G401.6 (cell line): ENCODE measurements around the gene HIRA.

Source experiments
- FAIRE-seq: peaks from 2 replicates; lab custom pipeline; 2012; peaks lifted over from hg19 to GRCh38; lab: Jason Lieb, UNC

Gene HIRA

DNA sequence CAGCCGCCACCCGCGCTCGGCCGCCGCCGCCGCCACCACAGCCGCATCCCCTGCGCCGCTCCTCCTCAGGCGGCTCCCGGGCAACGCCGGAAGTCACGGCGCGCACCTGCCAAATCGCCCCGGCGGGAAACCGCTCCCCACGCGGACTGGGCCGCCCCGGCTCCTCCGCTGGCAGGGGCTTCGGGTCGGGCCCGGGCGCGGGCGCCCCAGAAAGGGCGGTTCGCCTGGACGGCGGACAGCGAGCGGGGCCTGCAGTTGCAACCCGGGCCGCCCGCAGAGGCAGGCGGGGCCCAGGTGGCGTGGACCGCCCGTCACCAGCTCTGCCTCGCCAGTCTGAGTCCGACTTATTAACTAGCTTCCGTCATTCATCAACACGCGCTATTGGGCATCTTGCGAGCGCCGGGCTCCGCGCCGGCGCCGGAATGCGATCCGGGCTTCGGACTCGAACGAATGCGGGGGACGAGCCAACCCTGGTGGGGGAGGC, at the start of gene HIRA:
TSS of gene HIRA (minus strand) at position 85 of the 484 bp plus-strand sequence. CDS start 257 bp downstream, outside the sequence.
- no peak for FAIRE-seq

DNA sequence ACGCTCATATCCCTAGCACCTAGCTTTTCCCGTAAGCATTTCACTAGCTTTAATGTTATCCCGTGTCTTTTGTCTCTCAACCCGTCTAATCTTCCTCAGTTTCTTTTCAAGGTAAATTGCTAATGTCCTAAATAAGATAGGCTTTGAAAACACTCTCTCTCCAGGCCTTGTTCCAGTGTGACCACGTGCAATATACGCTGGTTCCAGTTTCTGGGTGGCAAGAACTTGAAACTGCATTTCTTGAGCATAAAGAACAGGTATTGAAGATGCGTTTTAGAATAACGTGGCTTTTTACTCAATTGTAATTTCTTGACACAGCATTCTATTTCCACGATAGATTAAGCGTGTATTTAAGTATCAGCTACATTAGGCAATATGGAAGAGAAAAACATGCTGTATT, 49.3 kb upstream of the HIRA start:
- no peak for FAIRE-seq

- no peak for FAIRE-seq
Measured at GRCh38 chr22:19480173-19480568, 48.6 kb upstream of the HIRA start.

DNA sequence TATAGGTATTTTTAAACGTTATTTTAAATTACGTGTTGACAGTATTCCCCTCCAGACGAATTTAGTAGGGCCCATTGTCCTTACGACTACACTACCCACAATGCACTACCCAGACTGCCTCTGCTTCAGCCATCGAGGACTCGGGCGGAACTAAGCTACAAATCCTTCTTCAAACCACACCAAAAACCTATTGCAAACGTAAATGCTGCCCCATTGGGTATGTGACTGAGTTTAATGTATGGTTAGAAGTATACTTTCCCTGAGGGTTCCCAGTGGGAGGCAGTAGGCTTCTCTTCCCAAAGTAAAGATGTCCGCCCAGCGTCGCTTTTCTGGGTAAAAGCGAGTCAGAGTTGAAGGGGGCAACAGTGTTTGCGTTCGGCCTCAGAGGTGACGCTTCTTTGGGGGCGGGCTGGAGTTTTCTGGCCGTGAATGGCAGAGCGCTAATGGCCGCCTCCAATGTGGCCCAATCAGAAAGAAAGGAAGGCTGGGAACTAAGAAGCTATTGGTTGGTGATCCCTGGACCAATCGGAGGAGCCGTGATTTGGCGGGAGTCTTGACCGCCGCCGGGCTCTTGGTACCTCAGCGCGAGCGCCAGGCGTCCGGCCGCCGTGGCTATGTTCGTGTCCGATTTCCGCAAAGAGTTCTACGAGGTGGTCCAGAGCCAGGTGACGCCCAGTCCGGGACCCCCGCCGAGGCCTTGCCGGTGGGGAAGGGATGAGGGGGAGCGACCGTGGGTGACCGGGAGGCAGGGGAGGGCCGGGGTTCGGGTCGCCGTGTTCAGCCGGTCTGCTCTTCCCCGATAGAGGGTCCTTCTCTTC, 48.0 kb upstream of the HIRA start, which contains the start of gene CDC45:
TSS of gene CDC45 (plus strand) at position 566 of the 818 bp plus-strand sequence. CDS start at position 615, 49 bp downstream.
- FAIRE-seq = peak; percentile 98

DNA sequence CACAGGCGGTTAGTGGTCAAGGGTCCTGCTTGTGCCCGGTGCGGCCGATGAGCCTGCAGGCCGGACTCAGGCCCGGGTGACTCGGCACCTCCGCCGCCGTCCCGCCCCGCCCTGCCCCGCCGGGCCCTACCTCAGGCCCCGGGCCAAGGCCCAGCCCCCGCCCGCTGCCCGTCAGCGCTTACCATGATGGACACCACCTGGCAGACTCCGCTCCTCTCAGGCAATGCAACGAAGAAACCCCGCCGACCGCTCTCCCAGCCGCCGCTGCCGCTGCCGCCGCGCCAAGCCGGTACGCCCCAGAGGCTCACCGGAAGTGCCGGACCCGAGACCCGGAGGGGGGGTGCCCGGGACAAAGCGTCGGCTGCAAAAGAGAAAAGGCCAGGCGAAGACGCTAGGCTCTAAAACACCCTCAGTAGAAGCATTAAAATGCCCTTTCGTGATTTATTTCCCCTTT, 47.4 kb upstream of the HIRA start, which contains the start of gene UFD1:
TSS of gene UFD1 (minus strand) at position 293 of the 454 bp plus-strand sequence. CDS start at position 185, 108 bp downstream.
- FAIRE-seq = no peak

- no peak for FAIRE-seq
Measured at GRCh38 chr22:19478045-19478900, 46.7 kb upstream of the HIRA start.

DNA sequence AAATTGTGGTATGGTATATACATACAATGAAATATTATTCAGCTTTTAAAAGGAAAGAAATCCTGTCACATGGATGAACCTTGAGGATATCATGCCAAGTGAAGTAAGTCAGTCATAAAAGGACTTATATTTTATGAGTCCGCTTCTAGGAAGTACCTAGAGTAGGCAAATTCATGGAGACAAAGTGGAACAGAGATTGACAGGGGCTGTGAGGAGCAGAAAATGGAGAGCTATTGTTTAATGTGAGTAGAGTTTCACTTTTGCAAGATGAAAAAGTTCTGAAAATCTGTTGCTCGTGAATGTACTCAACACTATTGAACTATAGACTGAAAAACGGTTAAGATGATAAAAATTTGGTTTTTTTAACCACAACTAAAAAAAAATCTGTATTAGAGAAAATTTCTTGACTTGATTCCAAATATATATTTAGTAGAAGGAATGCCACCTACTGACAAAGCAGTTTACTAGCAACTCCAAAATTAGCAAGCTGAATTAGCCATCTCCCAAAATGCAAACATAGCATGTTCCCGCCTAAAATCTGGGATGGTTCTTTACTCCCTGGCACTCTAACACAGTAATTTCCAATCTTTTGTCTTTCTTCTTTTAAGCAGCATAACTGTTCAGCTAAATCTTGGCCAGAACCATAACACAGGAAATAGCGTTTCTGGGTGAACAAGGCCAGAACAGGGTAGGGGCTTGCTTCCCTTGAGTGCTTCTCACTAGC, 46.0 kb upstream of the HIRA start:
- FAIRE-seq = no peak

GRCh38 chr22:19476023-19476422, 44.5 kb upstream of the HIRA start:
- FAIRE-seq = no peak

- no peak for FAIRE-seq
Measured at GRCh38 chr22:19473578-19473977, 42.0 kb upstream of the HIRA start.

GRCh38 chr22:19472233-19472632, 40.7 kb upstream of the HIRA start:
- no peak for FAIRE-seq

- no peak for FAIRE-seq
Measured at GRCh38 chr22:19471572-19471971, 40.0 kb upstream of the HIRA start.

- FAIRE-seq = no peak
Measured at GRCh38 chr22:19470010-19470409, 38.5 kb upstream of the HIRA start.

DNA sequence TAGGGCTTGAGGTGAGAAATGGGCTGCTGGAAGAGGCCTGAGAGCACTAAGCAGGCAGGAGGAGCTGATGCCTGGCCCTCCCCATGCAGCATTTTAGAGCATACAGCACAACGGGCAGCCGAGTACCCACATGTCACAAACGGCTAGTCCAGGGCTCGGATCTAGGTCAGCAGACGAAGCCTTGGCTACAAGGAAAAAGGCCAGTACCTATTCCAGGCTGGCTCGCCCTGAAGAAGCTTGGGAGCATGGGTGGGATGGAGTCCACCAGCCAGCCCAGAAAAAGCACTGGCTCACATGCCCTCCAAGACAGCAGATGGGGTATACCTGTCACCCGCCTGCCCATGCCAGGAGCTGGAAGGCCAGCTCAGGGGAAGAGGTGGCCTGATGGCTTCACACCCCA, 37.9 kb upstream of the HIRA start:
- FAIRE-seq = no peak

DNA sequence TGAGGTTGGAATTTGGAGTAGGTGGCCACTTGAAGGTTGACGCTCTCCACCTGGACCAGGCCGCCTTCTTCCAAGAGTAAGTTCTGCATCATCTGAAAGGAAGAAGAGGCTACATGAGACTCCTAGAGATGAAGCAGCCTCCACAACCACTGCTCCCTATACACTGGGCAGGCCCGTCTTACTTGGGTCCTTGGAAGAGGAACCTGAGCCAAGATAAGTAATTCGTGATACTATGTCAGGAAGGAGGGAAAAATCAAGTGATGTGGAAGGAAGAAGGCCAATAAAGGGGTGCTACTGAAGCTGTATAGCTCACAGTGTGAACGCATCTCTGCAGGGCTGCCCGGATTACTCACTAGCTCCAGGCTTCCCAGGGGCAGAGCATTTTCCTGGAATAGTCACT, 36.4 kb upstream of the HIRA start:
- FAIRE-seq = no peak

GRCh38 chr22:19466848-19467752, 35.6 kb upstream of the HIRA start:
- FAIRE-seq = no peak

DNA sequence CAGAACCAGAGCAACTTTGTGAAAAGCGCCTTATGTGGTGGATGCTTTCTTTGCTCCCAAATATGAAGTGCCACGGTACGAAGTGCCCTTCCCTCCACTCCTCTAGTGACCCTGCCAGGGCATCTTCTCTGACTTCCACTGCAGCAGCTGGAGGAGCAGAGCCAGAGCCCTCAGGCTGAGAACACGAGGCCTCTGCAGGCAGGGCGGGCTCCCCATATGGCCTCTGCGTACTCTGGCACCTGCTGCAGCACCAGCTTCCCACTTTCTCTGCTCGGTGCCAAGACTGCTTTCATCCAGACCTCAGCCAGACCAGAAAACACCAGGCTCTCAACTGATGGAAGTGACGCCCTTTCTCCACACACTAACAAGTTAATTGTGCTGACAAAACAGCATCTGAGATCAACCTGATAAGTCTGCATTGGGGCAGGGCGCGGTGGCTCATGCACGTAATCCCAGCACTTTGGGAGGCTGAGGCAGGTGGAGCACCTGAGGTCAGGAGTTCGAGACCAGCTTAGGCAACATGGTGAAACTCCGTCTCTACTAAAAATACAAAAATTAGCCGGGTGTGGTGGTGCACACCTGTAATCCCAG, 34.7 kb upstream of the HIRA start:
- FAIRE-seq = no peak

DNA sequence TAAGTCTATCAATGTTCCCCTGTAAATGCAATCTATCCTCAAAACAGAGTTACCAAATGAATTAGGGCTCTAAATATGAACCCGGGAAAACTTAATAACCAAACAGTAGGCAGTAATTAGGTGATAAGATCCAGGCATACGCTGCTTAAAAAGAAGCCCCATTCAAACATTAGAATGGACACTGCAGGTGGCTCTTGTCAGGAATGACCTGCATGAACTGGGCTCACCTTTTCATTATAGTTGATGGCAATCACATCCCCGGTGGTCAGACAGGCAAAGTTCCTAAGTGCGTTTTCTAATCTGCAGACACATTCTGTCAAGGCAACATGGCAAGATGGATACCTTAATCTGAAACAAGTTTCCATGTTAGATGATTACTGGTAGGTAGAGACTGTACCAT, 33.4 kb upstream of the HIRA start:
- no peak for FAIRE-seq

DNA sequence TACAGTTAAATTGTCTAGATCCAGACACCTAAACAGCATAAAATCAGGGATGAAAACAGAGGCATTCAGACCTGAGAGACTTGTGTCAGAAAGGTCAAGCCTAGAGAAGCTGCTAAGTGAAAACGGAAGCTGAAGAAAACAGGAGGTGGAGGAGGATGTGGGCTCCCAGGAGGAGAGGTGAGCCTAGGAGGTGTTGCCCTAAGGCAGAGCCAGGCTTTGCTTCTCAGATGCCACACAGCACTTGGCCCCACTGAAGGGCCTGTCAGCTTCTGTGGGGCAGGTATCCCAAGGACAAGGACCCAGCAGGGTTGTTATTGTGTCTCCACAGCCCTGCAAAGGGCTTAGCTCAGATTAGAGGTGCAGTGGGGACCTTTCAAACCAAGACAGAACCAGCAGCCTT, 33.0 kb upstream of the HIRA start:
- FAIRE-seq = no peak

DNA sequence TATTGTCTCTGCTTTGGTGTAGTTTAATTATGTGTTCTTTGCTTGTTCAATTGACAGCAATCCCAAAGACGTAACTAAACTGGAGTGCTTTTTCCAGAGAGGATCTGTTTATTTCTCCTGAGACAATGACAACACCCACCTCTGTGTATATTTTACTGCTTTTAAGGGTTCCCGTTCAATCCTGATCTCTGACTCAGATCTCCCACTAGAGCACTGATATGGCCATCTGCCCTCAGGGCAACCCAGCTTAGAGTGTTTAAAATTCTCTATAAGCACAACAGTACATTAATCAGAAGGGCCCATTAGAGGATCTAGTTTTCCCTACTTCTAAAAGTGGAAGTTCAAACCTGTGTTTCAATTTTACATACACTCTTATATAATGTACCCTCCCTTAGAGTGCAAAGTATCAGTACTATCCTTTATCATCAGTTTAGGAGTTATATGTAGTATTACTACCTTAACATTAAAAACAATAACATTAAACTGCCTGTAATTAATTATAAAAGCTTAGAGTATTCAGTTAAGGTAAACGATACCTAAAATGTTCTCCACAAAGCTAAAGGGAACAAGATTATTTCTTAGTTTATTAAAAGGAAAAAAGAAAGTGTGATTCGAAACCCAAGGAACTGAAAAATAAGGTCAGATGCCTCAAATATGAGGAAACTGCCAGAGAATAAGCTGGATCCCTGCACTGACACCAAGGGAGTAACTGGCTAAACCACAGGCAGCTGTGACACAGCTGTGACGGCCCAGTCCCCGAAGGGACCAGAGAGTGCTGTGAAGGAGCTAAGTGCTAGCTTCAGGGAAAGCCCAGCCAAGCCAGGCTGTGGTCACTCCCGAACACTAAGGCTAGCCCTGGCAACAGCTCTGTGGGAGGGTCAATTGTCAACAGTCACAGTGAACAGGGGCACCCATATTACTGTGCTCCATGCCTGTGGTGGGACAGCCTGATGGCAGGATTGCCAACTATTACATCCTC, 32.2 kb upstream of the HIRA start:
- no peak for FAIRE-seq
